VCaP (cell line): ENCODE measurements around the gene NPHP4.

Source experiments
- H3K27ac ChIP-seq: fragments of 450-650 bp; 2 replicates; pipeline ENCODE4 v1.5.1; 2017
- CTCF ChIP-seq: fragments of 450-650 bp; conservative IDR thresholded peaks from 2 replicates; pipeline ENCODE4 v1.5.1; 2017; ENCODE audit warnings: mild to moderate bottlenecking, moderate library complexity

NPHP4 gene

GRCh38 chr1:5826601-5827000 lies 165.6 kb downstream of the NPHP4 start:
- no peak overlapping the region for H3K27ac ChIP-seq
- no peak for TF ChIP-seq CTCF

- H3K27ac ChIP-seq: no peak overlapping the region
- TF ChIP-seq CTCF: no peak
Observed at GRCh38 chr1:5822726-5823125, 169.5 kb downstream of the NPHP4 start.

GRCh38 chr1:5822266-5822665 lies 170.0 kb downstream of the NPHP4 start:
- no peak for TF ChIP-seq CTCF
- H3K27ac ChIP-seq: no peak overlapping the region

DNA sequence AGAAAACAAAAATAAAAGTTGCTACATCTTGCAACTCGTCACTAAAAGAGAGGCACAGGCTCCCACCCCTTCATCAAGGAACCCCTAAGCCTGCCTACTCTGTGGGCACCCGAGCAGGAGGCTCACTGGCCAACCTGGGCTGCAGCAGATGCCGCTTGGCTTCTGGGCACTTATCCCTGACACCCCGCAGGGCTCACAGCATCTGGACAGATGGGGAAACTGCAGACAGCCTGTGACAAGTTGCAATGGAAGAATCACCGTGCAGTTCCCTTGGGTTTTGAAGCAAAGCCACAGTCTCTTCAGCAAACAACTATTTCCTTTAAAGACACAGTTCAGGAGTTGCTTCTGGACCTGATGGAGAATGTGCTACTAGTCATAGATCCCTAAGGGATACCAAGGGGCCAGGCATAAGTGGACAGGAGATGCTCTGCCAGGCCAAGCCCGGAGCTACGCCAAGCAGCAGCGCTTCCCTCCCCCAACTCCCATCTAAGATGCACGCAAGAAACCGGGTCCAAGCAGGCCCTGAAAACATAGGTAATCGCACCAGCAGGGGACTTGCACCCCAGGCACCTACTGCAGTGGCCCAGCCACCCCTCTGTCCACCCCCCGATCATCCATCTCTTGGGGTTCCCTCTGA lies 170.6 kb downstream of the NPHP4 start:
- TF ChIP-seq CTCF: no peak
- no peak overlapping the region for H3K27ac ChIP-seq

DNA sequence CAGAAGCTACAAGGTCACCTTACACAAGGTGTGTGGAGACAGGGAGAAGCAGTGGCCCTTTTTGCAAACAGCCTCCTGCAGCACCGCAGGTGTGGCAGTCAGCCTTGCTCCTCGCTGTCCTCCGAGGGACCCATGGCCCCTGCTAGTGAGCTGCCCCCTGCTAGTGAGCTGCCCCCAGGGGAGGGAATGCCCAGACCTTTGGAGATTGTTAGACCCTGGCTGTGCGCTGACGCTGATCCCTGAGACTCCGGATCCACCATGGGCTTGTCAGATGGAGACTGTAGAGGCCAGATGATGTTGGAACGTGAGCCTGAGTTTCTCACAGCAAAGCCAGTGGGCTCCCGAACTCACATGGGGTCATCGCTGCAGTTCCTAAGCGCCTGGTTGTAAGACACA lies 172.2 kb downstream of the NPHP4 start:
- no peak for TF ChIP-seq CTCF
- no peak overlapping the region for H3K27ac ChIP-seq

GRCh38 chr1:5819391-5820025 lies 172.7 kb downstream of the NPHP4 start:
- no peak overlapping the region for H3K27ac ChIP-seq
- TF ChIP-seq CTCF: no peak

DNA sequence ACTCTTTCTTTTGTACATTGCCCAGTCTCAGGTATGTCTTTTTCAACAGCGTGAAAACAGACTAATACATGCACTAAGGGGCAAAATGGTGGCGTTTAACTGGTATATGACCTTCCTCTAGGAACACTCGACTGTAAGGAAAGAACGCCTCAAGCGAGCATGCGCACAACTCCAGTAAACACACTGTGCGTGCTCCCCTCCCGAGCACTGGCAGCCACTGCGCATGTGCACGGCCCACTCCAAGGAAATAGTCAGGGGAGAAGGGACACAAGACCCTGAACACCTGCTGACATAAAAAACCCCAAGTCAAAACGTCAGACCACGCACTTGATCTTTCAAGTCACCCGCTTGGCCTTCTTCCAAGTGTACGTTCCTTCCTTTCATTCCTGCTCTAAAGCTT lies 173.5 kb downstream of the NPHP4 start:
- TF ChIP-seq CTCF: no peak
- no peak overlapping the region for H3K27ac ChIP-seq
